Stomach (tissue), 4 donors: ENCODE data around the gene CXCL10.

ENCODE experiments used
- POLR2AphosphoS5 ChIP-seq, 3 donors: sonication (generic); formaldehyde crosslinking; IDR thresholded peaks; one replicate each; pipeline ENCODE4 v1.6.1; 2016; ENCODE audit warnings: antibody characterized with exemption in 3 of 3
- TF ChIP-seq, protein P1 (sequence below), 7 experiments: fragments of 450-650 bp in 4 of 7; fragments of 200-600 bp in 3 of 7; sonication (generic) in 3 of 7; IDR thresholded peaks; one replicate each; pipeline ENCODE4 v1.5.1; 2016 to 2019; ENCODE audit warnings: antibody characterized with exemption in 7 of 7, control low read depth in 2 of 7, mild to moderate bottlenecking in 1 of 7

DNA sequence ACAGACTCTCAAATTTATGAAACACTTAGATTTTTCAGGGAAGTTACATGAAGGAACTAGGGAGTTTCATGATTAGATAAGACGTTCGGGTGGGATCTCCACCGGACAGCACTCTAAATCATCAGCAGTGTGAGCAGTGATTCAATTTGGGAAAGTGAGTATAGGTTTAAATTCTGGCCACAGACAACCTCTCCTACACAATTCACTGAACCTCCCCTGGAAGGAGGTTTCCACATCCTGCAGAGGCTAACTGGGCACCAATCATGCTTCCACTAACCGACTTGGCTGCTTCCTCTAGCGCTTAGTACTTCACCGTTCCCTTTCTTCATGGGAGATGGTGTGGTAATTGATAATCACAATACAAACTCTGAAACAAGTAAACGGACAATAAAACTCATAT, 21.6 kb downstream of the CXCL10 start:
- TF ChIP-seq, protein P1, sequence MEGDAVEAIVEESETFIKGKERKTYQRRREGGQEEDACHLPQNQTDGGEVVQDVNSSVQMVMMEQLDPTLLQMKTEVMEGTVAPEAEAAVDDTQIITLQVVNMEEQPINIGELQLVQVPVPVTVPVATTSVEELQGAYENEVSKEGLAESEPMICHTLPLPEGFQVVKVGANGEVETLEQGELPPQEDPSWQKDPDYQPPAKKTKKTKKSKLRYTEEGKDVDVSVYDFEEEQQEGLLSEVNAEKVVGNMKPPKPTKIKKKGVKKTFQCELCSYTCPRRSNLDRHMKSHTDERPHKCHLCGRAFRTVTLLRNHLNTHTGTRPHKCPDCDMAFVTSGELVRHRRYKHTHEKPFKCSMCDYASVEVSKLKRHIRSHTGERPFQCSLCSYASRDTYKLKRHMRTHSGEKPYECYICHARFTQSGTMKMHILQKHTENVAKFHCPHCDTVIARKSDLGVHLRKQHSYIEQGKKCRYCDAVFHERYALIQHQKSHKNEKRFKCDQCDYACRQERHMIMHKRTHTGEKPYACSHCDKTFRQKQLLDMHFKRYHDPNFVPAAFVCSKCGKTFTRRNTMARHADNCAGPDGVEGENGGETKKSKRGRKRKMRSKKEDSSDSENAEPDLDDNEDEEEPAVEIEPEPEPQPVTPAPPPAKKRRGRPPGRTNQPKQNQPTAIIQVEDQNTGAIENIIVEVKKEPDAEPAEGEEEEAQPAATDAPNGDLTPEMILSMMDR (IDR thresholded peaks at IDR 0.05): no peak
- no peak for TF ChIP-seq POLR2AphosphoS5 (IDR thresholded peaks at IDR 0.05)
